Jurkat, Clone E6-1 (cell line): ENCODE measurements around the gene ASCL5. TPM values are rescaled to one million over a fixed set of nuclear protein-coding genes. Genes with fewer than 3 reads are reported as not detected.
"Not testable (repeated sequence)": the region's sequence is repeated elsewhere in the genome, so short reads cannot be mapped to it uniquely, and the experiment has no call there.

Experiments
- DNase-seq: peaks from one replicate; pipeline ENCODE4 v3.0.0-alpha.2; 2011; ENCODE audit warnings: low read depth, low spot score
- H3K4me3 ChIP-seq: 2 replicates; pipeline ENCODE4 v1.5.1; 2011; ENCODE audit warnings: mild to moderate bottlenecking, low read length, control low read depth, moderate library complexity
- polyA plus RNA-seq: library from polyadenylated mRNA; unstranded; fragments of >200 nt; gene quantifications from one replicate; pipeline ENCODE4 v1.2.1, GENCODE V29; 2012; ENCODE audit warnings: missing spikeins; ENCODE audit not compliant: insufficient read length, insufficient read depth

Gene ASCL5, protein sequence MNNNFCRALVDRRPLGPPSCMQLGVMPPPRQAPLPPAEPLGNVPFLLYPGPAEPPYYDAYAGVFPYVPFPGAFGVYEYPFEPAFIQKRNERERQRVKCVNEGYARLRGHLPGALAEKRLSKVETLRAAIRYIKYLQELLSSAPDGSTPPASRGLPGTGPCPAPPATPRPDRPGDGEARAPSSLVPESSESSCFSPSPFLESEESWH
- polyA plus RNA-seq = 0.61 TPM

DNA sequence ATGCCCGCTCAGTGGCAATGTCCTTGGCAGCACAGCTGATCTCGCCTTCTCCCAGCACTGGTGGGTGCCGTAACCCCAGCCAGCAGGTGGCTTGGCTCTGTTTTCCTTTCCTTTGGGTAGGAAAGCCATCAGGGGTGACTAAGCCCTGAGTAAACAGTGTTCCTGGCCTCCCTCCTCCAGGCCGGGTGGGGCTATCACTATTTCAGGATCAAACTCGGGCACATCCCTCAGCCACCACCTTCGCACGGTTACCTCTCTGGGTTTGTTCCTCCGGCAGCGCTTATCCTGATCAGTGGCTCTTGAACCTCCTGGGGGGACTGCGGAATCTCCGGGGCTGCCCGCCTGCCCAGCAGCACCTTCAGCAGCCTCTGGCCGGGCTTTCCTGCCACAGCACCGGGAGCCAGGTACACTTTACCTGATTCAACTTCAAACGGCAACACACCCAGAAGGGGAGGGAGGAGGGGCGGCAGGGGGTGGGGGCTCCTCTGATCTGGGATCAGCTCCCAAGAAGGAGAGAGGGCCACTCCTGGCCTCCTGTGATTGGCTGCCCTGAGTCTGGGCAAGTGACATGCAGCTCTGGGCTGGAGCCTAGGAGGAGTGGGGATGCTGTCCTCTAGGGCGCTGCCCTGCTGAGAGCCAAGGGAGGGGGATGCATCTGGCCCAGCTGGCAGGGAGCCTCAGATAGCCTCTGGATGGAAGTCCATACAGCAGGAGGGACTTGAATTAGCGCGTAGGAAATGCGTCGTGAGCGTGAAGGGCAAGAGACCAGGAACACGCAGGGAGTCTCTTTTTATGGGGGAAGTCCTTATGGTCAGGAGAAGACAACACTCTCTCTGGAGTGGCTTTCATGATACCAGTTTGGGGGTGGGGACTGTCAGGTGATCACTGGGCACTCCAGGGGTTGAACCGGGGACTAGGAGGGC lies at the start of gene ASCL5:
TSS of gene ASCL5 (minus strand) at position 353 of the 923 bp plus-strand sequence. CDS start 11,812 bp downstream, outside the sequence.
- H3K4me3 ChIP-seq = no peak within 1 kb of the TSS
- DNase-seq = no peak

DNA sequence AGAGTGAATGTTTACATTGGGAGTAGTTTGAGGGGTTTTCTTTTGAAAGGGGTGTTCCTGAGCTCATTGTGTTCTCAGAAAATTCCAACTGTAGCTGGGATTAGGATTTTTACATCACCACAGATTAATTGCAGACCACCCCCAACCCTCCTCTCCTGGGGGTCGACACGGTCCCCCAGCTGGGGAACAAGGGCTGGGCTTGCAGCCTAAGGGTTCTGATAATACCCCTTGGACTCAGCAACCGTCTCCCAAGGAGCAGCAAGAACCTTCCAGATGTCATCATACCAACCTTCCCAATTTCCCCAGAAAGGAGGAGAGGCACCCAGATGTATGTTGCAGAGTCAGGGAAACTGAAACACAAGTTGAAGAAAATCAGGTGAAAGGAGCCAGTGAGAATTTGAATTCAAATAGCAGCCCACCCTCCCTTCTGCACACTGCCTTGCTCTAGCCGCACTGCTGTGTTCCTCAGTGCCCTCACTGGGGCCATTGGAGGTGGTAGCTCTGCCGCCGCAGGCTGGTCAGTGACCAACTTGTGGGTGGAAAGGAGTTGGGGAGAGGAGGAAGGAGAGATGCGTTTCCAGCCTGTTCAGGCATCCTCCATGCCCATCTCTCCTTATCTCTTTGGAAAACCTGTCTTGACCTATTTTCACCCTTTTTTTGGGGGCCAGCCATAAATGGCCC lies 49.0 kb upstream of the ASCL5 start:
- DNase-seq = no peak
- H3K4me3 ChIP-seq = no peak overlapping the region

DNA sequence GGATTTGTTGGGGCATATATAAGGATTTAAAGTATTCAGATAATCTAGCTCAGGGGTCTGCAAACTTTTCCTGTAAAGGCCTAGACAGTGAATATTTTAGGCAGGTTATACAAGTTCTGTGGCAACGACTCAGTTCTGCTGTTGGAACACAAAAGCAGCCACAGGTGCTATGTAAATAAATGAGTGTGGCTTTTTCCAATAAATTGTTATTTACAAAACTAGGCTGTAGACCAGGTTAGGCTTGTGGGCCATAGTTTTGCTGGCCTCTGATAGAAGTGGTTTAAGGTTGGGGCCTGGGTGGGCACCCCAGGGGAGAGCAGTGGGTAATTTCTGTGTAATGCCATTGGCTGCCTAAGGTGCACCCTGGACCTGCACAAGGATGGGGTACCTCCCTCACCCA lies 46.8 kb upstream of the ASCL5 start:
- H3K4me3 ChIP-seq = no peak overlapping the region
- DNase-seq = no peak

DNA sequence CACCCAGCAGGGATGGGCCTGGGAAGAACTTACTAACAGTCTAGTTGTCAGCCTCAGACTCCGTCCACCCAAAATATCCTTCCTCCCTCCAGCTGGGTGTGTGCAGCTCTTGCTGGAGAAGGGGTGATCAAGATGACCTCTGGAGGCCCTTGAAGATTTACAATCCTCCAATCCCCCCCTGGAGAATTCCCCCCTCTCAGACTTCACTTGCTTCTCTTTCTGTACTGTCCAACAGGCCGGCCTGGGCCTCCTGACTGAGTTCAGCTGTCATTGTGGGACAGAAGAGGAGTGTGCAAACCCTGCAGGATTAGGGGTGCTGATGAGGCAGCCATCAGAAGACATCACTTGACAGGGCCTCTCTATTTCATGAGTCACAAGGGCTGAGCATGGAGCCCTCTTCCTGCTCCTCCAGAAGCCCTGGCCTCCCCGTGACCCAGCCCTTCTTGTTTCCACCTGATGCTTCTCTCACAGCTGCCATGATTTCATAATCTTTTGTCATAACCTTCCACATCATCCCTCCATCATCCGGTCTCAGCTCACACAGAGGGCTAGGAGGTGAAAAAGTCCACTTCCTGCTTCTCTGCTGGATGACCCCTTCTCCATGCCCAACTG lies 46.1 kb upstream of the ASCL5 start:
- DNase-seq = no peak
- H3K4me3 ChIP-seq = no peak overlapping the region

DNA sequence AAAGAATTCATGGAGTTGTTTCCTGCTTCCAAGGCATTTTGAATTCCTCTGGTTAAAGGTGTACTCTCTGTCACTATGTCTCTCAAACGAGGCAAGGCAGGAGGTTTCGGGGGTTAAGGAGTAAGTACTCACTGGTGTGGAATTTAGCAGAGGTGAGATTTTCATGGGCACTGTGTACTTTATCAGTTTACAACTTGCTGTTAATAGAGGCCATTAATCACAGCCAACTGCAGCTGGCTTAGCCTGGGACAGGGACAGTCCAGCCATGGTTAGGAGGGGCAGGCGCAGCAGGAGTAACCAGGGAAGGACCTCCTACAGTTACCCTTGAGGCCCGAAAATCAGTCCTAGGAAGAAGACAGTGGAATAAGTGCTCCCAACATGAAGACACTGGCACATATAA lies 45.3 kb upstream of the ASCL5 start:
- no peak overlapping the region for H3K4me3 ChIP-seq
- DNase-seq = no peak

DNA sequence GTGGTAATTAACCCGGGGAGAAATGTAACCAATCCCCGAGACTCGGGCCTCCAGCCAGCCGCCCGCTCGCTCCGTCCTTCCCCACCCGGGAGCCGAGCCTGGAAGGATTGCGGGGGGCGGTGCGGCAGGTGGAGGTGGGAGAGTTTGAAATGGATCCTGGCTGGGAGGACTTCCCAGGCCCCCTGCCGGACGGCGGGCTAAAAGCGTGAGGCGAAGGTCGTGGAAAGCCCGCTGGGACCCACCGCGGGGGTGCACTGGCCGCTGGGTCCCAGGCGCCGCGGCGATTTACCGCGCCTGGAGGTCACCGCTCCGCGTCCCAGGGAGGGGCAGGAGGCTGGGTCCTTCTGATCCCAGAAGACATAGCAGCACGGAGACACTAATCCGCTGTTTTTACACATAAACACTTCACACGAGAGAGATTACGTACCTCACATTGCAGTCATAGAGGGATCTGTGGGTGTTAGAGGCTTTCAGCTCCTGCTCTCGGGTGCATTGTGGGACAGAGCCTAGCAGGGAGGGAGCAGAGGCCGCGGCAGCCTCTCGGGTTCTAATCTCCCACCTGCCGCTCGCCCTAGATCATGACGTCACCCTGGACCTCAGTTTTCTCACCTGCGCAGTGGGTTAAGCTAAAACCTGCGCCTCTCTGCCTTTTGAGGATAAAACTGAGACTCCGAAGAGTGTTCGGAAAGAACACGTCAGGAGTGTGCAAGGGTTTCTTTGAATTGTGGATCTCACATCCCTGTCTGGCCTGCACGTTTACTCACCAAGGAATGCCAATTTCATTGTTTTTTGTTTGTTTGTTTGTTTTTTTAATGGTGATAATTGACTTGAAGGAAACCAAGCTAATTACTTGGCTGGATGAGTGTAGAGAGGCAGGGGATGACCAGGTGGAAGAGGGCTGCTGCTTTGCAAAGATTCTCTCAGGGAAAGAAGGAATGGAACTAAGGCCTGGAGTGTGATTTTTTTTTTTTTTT lies 44.4 kb upstream of the ASCL5 start:
- DNase-seq = no peak
- H3K4me3 ChIP-seq = no peak overlapping the region

DNA sequence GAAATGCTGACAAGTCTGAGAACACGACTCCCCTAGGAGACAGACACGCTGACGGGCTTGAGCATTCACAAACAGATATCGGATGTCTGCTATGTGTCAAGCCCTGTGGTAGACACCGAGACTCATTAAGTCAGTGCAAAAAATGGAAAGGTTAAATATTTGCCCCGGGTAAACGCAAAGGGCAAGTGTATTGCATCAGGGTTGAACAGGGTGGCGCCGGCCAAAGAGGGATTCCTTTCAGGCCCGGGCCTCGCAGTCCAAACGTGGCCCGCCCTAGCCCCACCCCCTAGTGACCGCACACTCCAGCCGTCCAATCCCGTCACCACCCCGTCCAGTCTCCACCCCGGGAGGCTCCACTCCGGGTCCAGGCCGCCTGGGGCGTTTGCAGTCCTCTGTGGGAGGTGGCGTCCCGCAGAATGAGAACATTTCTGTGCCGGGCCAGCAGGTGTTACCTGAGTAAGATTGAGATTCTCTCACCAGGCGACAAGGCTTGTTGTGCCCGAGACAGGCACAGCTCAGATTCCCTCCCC lies 43.6 kb upstream of the ASCL5 start:
- no peak for DNase-seq
- no peak overlapping the region for H3K4me3 ChIP-seq

DNA sequence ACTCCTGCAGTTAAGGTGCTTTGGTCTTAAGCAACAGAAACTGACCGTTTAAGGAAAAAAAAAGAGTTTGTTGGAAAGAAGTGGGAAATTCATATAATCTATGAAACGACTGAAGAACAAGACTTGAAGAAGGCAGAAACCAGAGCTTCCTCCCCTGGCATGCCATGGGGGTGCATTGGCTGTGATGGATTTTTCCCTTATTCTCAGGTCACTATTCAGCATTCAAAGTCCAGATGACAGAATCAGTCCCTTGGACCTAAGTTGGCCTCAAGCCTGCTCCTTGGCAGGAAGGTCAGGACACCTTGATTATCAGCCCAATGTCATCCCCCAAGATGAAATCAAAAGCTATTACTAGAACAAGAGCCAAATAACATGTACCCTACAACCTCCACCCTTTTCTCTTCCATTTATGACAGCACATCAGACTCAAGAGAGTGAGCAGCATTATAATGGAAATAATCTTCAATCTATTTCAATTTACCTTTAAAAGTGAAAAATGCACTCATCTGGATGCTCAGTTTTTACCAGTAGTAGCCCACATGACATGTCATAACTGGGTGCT lies 43.1 kb upstream of the ASCL5 start:
- no peak for DNase-seq
- no peak overlapping the region for H3K4me3 ChIP-seq

DNA sequence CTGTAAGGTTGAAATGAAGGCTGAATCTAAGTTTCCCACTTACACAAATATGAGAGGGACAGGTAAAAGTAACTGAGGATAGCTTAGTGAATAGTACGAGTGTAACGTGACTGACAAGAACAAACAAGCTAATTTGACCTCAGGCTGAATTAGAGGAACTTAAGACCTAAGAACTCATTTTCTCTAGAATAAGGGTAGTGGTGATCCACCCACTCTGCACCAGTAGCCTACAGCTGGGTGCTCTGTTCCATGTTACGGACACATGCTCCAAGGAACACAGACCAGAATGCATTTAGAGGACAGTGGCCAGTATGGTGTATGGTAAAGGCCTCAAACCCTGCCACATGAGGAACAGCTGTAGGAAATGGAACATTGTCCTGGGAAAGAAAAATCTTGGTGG lies 42.2 kb upstream of the ASCL5 start:
- no peak for DNase-seq
- H3K4me3 ChIP-seq = no peak overlapping the region

DNA sequence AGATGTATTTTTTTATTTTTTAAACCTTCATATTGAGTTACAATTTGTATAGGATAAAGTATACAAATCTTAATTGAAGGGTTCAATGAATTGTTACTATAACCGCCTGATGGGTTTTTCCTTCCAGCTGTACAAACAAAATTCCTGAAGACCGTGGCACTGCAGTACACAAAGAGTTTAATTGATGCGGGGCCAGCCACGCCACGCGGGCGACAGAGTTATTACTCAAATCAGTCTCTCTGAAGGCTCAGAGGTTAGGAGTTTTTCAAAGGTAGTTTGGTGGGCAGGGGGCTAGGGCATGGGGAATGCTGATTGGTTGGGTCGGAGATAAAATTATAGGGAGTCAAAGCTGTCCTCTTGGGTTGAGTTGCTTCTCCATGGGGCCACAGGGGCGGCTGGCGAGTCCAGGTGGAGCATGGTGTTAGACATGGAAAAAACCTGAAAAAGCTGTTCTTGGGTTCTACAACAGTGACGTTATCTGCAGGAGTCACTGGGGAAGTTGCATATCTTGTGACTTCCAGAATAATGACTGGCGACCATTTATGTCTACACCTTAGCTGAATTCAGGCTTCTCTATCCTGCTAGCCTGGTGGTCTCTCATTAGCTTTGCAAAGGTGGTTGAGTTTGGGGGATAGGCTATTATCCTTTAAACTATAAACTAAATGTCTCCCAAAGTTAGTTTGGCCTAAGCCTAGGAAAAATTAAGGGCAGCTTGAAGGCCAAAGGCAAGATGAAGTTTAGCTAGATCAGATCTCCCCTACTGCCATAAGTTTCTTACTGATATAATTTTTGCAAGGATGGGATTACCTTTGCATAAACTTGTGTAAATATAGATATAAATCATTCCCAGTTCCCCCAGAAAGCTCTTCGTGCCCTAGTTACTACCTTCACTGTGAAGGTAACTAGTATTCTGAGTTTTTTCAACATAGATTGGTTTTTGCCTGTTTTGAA lies 40.3 kb upstream of the ASCL5 start:
- no peak for DNase-seq
- H3K4me3 ChIP-seq = no peak overlapping the region

DNA sequence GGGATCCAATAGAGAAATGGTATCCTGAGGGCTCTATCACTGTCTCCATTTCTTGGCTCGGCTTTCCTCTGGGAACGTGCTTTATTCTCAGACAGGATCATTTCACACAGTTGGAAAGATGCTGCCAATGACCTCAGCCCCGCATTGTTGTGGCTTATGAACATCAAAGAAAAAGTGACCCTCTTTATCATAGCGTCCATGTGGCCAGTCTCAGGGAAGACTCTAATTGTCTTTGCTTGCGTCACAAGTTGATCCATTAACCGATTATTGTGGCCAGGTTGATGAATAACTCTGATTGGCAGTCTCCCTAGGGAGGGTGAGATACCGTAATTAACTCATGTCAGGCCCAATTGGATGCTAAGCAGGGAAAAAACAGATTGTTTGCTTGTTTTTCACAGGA lies 37.7 kb upstream of the ASCL5 start:
- DNase-seq = no peak
- H3K4me3 ChIP-seq = no peak overlapping the region

DNA sequence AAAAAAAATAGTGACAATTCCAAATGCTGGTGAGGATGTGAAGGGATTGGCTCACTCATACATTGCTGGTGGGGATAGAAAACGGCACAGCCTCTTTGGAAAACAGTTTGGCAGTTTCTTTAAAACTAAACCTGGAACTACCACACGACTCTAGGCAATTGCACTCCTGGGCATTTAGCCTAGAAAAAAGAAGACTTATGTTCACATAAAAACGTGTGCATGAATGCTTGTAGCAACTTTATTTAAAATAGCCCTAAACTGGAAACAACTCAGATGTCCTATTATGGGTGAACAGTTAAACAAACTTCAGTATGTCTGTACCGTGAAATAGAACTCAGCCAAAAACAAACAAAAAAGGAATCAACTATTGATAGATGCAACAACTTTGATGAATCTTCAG lies 36.7 kb upstream of the ASCL5 start:
- no peak for DNase-seq
- no peak overlapping the region for H3K4me3 ChIP-seq

DNA sequence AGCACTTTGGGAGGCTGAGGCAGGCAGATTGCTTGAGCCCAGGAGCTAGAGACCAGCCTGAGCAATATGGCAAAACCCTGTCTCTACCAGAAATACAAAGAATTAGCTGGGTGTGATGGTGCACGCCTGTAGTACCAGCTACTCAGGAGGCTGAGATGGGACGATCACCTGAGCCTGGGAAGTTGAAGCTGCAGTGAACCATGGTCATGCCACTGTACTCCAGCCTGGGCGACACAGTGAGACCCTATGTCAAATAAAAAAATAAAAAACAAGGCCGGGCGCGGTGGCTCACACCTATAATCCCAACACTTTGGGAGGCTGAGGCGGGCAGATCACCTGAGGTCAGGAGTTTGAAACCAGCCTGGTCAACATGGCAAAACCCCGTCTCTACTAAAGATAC lies 36.1 kb upstream of the ASCL5 start:
- DNase-seq, H3K4me3 ChIP-seq: not testable (repeated sequence)

DNA sequence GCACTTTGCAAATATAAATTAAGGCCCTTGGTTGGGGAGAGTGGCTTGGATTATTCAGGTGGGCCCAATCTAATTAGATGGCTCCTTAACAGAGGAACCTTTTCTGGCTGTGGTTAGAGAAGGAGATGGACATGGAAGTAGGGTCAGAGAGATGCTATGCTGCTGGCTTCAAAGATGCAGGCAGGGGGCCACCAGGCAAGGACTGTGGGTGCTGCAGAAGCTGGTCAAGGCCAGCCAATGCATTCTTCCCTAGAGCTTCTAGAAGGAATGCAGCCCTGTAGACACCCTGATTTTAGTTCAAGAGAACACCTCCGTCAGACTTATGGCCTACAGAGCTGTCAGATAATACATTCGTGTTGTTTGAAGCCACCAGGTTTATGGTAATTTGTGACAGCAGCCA lies 31.0 kb upstream of the ASCL5 start:
- no peak overlapping the region for H3K4me3 ChIP-seq
- no peak for DNase-seq

DNA sequence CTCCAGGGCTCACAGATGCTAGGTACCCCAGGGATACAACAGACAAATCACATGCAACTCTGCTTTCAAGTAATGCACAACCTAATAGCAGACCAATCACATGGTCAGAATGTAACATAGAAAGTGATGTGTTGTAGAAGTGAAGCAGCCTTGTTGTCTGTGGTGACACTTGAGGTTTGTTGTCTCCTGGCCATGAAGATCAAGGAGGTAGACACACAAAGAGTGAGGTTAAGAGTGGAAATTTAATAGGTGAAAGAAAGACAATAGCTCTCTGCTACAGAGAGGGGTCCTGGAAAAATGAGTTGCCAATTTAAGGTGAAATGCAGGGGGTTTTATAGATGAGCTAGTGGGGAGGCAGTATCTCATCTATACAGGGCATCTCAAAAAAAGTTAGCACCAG lies 29.8 kb upstream of the ASCL5 start:
- no peak for DNase-seq
- H3K4me3 ChIP-seq = no peak overlapping the region

DNA sequence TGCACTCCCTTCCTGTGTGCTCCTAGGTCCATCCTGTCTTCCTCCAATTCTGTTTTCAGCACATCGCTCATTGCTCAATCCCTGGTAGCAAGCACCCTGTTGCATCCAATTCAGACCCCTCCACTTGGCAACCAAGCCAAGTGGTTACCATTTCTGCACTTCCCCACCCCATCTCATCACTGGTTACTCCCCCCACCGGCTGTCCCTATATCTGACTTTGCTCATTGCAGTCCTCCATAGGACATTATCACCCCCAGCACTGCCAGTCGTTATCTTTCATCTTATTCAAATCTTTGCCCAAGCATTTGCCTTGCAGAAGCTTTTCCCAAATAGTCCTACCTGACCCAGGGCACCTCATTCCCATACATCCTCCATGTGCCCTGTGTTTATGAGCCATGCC lies 29.4 kb upstream of the ASCL5 start:
- H3K4me3 ChIP-seq = no peak overlapping the region
- no peak for DNase-seq

DNA sequence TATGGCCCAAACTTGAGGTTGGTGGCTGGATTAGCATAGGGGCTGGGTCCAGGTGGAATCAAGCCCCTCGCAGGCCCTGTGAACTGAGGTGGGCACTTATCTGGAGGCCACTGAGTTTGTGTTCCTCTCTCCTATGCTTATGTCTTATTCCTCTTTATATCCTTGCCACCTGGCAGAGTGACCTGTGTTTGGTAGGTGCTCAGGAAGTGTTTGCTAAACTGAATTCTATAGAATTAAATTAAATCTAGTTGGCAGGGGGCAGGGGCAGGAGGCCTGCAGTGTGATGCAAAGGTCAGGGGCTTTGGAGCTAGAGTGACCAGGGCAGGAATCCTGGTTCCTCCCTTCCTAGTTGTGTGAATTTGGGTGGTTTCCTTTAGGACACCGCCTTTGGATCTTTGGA lies 28.4 kb upstream of the ASCL5 start:
- H3K4me3 ChIP-seq = no peak overlapping the region
- no peak for DNase-seq
